ENCODE results near the gene PTBP1.

Gene PTBP1

DNA sequence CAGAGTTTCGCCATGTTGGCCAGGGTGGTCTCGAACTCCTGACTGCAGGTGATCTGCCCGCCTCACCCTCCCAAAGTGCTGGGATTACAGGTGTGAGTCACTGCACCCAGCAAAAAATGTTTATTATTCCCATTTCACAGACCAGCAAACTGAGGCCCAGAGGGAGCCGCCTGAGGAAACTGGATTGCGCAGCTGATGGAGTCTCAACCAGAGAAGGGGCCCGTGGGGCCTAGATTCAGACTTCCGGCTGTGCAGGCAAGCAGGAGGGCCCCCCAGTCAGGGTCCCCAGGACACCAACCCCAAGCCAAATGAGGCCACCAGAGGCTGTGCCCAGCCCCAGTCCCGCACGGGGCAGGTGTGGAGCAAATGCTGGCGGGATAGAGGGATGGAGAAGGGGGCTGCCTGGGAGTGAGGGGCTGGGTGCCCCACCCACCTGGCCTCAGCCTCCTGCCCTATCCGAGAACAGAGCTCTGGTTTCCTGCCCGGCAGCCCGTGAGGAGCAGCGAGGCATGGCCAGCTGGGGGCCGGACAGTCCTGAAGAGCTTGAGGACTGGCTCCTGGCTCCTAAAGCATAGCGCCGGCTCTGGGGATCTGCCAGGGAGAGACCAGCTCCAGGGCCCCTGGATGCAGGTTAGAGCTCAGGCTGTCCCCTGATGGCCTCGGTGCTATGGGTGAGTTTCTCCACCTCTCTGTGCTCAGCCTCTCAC is 24.4 kb upstream of the PTBP1 start:
- no peak for DNase-seq

DNA sequence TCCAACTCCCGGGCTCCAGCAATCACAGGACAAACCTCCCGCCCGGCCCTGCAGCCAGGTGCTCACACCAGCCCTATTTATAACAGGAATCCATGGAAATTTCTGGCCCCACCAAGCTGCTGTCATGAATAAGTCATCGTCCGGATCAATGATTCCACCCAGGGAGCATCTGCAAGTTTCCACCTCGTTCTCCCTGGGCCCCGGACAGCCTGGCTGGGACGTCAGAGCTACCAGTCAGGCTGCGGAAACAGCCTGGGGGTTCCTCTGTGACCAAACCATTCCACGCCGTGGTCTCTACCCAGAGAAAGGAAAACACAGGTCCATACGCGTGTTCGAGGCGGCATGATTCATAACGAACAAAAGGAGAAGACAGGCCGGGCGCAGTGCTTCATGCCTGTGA is 20.7 kb upstream of the PTBP1 start:
- no peak for DNase-seq

DNA sequence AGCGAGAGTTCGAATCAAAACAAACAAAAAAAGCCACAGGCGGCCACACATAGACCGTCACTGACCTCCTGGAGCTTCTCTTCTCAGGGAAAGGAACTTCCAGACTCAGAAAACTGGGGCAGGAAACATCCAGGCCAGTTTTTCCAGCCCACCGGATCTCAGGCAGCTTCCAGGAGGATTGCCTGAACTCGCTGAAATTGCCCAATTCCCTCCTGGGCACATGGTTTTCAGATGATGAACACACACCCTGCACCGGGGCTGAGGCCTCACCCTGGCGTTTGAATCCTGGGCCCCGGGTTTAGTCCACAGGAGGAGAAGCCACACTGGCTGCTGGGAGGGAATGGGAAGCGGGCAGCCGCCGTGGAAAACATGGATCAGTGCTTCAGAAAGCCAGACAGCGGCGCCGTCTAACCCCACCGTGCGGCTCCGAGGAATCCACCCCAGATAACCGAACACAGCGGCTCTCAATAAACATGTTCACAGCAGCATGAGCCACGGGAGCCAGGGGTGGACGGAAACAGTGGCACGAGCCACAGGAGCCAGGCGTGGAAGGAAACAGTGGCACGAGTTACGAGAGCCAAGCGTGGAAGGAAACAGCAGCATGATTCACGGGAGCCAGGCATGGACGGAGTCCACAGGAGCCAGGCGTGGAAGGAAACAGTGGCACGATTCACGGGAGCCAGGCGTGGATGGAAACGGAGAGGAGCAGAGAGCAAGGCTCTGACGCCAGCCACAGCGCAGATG is 18.2 kb upstream of the PTBP1 start:
- DNase-seq: no peak

DNA sequence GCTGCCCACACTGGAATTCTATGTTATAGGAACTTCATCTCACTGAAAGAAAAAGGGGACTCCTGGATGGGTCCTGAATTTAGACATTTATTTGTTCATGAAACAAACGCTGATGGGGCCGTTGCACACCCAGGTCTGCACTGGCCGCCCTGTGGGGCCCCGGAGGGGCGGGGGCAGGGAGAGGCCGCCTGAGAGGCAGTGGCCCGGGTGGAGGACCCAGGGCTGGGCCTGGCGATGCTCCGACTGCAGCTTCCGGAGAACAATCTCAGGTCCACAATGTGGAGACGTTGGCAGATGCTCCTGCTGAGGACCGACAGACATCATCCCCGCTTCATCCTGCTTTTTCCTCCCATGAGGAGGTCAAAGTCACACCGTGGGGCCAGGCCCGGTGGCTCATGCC is 16.3 kb upstream of the PTBP1 start:
- no peak for DNase-seq

DNA sequence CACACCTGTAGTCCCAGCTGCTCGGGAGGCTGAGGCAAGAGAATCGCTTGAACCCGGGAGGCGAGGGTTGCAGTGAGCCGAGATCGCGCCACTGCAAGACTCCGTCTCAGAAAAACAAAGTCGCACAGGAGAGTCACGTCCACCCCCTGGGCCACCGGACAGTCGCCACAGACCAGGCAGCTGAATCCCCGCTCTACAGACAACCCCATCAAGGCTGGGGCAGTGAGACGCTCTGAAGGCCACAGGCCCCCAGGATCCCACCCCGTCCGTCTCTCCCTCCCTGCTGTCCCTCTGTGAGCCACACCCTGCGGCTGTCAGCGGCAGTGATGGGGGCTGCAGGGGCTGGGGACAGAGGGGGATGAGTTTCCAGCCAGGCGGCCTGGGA is 15.5 kb upstream of the PTBP1 start:
- DNase-seq: no peak

DNA sequence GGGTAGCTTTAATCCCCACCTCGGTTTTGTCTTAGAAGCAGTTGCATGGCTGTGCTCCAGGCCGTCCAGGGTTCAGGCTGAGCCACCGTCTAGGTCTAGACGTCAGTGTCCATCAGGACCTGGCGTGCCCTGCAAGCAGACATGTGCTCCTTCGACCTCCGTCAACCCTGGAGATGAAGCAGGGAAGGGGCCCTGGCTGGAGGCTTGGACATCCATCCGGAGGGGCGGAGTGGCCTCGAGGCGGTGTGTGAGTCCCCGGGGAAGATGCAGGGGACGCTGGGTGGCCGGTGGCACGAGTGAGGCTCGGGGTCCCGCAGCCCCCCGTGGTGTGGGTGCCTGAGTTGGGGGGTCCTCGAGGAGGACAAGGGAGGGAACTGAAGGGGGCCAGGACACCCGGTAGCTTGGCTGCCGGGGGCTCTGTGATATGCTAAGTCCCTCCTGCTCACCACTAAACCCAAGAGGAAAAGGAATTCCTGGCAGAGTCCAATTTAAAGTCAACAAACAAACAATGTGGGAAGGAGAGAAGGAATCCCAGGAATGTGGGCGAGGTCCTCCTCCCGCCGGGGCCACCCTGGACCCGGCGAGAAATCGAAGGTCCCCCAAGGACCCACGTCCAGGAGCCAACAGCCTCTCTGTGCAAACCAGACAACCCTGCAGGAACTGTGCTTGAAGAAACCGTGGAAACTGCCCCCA is 14.9 kb upstream of the PTBP1 start:
- DNase-seq: no peak

DNA sequence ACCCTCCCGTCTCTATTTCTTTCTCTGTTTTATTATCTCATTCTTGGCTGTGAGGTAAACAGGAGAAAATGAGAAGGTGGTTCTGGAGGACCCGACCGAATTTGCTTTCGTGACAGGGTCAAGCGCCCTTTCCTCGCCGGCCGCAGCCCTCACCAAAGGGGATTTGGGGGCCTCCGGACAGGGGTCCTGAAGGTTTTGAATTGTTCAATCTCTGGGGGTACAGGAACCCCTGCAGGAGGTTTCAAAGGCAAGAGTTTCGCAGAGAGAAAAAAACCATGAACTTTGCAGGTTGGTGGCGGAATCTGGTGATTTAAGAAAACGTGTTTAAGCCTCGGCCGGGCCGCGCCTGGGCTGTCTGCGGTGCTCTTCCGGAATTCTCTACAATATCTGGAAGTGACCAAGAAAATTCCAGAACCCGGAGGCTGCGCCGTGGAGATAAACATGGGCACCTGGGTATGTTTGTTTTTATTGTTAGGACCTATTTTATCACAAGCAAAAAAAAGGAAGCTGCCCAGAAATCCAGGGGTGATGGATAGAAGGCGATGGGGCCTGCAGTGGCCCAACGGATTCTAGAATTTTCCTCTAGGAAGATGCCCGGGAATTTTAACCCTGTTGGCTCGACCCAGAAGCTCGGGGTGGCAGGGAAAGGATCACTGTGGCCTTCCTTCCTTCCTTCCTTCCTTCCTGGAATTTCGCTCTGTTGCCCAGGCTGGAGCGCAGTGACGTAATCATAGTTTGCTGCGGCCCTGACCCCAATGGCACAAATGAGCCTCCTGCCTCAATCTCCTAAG is 14.2 kb upstream of the PTBP1 start:
- no peak for DNase-seq

DNA sequence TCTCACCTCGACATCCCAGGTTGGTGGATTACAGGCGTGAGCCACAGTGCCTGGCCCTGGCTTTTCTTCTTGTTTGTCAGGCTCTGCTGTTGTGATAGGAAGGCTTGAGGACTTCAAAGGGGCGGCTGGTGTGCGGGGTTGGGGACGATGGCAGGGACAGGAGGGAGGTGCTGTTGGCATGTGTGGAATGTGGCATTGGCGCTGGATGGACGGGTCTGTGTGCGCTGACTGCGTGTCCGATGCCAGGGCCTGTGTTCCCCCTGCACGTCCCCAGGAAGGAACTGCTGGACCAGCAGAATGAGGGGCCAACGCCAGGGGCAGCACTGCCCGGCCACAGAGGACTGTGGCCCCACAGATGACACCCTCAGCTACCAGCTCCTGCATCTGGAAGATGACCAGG is 12.7 kb upstream of the PTBP1 start:
- no peak for DNase-seq

DNA sequence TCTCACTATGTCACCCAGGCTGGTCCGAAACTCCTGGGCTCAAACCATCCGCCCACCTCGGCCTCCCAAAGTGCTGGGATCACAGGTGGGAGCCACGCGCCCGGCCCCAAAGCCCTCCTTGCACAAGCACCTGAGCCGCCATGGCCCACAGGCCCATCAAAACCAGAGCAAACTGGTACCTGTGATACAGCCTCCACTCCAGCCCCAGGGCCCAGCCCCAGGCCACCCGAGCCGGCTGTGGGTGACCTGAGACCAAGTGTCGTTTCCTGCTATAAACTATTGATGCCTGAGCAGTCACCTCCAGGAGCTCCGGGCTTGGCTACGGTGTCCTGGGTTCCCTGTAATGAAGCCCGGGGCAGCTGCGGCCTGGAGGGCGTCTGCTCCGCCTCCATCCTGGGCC is 9.7 kb upstream of the PTBP1 start:
- no peak for DNase-seq

DNA sequence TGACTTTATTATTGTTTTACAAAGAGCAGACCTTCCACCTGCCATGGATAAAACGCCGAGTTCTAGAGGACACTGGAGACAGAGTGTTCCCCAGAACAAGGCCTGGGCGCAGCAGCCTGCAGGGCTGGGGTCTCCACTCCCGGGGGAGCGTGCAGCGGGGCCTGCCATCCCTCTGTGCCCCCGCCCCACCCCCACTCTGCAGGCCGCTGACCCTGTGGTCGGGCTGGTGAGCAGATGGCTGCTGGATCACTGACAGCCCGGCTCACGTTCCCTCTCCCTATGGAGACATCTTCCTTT is 8.6 kb upstream of the PTBP1 start:
- no peak for DNase-seq

DNA sequence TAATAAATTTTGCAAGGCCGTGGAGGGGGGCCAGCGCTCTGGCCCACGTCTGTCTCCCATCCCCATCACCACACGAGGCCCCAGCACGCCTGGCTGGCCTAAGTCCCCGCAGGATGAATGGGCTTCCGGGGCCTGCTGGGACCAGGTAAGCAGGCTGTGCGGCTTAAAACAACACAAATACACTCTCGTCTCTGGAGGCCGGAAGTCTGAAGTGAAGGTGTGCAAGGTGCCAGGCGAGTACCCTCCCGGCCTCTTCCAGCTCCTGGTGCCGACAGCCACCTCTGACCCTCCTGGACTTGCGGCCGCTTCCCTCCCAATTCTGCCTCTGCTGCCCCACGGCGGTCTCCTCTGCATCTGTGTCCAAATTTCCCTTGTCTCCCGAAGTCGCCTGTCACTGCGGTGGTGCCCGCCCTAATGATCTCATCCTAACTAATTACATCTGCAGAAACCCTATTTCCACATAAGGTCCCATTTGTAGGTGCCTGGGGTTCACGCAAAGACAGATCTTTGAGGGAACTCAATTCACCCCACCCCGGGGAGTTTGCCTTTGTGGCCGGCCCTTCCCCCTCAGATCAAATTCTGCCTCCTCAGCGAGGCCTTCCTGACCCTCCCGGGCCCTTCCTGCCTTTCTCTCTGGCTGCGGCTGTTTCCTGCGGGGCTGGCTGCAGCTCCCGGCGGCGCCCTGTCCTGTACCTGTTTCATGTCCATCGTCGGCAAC is 8.1 kb upstream of the PTBP1 start:
- DNase-seq: no peak

DNA sequence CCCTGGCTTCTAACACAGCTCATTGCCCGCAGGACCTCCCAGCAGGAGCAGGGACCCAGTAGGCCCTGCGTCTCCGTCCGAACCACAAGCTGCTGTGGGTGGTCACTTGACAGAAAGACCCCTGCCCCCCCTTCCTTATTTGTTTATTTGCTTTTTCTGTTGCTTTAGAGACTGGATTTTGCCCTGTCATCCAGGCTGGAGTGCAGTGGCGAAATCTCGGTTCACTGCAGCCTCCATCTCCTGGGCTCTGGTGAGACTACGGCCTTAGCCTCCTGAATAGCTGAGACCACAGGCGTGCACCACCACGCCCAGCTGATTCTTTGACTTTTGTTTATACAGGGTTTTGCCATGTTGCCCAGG is 7.6 kb upstream of the PTBP1 start:
- DNase-seq: no peak

DNA sequence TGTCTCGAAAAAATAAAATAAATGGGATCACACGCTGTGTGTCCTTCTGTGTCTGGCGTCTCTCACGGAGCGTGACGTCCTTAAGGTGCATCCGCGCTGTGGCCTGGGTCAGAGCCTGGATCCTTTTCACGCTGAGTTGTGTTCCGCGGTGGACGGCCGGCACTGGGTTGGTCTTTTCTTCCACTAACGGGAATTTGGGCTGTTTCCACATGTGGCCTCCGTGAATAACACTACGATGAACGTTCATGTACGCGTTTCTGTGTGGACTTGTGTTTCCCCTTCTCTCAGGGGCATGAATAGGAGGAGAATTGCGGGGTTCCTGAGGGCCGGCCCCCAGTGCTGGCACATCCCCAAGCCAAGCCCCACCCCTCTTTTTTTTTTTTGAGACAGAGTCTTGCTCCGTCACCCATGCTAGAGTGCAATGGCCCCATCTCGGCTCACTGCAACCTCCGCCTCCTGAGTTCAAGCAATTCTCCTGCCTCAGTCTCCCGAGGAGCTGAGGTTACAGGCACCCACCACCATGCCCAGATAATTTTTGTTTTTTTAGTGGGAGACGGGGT is 6.2 kb upstream of the PTBP1 start:
- no peak for DNase-seq

DNA sequence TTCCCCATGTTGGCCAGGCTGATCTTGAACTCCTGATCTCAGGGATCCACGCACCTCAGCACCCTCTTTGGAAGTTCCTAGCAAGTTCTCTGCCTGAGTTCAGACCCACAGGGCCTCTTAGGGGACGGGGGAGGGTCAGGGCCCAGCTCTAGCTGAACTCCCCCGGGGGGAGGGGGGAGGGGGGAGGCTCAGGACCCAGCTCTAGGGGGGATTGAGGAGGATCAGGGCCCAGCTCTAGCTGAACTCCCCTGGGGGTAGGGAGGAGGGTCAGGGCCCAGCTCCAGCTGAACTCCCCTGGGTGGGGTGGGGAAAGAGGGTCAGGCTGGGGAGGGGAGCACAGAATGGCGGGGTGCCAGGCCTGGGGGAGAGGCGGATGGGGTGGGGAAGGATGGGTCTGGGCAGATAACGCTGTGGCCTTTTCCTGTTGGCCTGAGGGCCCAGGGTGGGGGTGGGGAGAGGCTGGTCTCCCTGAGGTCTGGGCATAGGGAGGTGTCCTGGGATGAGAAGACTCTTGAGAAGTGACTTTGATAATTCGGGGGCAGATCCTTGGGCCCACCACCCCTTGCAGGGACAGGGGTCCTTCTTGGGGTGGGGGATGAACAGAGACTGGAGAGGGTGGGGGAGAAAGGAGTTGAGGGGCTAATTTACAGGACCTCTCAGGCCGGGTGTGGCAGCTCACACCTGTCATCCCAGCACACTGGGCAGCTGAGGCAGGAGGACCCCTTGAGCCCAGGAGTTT is 5.5 kb upstream of the PTBP1 start:
- no peak for DNase-seq

DNA sequence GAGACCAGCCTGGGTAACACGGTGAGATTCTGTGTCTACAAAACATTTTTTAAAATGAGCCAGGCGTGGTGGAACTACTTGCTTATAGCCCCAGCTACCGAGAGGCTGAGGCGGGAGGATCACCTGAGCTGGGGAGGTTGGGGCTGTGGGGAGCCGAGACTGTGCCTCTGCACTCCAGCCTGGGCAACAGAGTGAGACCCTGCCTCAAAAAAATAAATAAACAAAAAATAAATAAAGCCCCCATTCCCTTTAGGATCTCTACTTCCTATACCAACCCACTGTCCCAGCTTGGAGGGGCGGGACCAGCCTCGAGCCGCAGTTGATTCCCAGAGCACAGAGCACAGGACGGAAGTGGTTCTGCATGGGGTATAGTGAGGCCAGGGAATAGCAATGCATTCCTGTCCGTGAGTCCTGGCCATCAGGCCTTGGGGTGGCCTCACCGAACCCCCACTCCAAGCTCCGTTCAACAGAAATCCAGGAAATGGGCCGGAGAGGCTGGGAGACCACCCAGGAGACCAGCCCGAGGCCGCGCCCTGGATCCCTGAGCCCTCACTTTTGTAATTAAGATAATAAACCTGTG is 4.9 kb upstream of the PTBP1 start:
- no peak for DNase-seq

DNA sequence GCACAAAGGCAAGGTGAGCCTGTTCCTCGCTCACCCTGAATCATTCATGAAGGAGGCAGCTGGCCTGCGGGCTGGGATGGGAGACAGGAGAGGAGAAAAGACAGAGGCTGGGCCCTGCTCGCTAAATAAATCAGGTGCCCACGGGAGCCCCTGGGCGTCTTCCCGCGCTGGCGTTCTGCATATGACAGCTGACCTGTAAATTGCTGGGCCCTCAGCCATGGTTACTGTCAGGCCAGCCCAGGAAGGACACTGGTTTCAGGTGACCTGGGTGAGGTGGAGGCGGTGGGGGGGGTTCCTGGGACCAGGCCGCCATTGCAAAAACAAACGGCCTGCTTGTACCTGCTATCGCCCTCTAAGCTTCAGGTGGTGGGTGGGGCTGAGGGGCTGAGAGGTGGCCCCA is 3.4 kb upstream of the PTBP1 start:
- no peak for DNase-seq

DNA sequence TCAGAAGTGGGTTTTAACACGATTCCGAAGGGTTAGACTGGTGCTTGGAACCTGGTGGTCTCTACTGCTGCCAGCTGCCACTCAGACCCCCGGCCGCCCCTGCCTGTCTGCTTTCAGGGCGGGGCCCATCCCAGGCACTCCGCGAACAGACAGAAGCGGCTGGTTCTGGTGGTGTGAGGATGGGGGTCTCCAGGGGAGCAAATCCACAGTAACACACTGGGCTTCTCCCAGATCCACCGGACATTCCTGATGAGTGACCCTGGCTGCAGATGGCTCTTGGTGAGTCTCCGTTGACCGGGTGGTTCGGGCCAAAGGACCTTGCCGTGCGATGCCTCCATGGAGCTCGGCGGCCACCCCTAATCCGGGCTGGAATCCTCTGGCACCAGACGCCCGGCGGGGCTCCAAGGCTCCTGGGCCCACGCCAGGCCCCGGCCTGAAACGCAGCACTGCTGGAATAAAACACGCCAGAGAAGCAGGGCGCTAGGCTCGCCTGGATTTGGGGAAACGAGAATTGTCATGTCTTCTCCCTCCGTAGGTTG is 2.1 kb upstream of the PTBP1 start:
- no peak for DNase-seq

DNA sequence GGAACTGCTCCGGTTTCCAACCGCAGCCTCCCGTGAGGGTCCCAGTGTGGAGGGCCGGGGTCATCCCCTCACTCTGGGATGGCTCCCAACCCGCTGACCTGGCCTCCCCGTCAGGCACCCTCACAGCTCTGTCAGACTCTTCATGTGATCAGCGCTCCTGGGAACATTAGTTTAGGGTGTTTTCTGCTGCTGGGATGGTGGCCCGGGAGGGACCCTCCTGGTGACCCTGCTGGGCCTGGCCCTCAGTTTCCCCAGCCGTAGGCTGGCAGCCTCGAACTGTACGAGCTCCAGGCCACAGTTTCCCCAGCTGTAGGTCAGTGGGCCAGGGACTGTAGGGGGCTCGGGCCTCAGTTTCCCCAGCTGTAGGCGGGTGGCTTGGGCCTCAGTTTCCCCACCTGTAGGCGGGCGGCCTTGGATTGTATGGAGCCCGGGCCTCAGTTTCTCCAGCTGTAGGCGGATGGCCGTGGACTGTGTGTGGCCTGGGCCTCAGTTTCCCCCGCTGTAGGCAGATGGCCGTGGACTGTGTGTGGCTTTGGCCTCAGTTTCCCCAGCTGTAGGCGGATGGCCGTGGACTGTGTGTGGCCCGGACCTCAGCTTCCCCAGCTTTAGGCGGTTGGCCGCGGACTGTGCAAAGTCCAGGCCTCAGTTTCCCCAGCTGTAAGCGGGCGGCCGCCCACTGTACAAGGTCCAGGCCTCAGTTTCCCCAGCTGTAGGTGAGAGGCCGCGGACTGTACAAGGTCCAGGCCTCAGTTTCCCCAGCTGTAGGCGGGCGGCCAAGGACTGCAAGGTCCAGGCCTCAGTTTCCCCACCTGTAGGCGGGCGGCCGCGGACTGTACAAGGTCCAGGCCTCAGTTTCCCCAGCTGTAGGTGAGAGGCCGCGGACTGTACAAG is 1.3 kb upstream of the PTBP1 start:
- no peak for DNase-seq

DNA sequence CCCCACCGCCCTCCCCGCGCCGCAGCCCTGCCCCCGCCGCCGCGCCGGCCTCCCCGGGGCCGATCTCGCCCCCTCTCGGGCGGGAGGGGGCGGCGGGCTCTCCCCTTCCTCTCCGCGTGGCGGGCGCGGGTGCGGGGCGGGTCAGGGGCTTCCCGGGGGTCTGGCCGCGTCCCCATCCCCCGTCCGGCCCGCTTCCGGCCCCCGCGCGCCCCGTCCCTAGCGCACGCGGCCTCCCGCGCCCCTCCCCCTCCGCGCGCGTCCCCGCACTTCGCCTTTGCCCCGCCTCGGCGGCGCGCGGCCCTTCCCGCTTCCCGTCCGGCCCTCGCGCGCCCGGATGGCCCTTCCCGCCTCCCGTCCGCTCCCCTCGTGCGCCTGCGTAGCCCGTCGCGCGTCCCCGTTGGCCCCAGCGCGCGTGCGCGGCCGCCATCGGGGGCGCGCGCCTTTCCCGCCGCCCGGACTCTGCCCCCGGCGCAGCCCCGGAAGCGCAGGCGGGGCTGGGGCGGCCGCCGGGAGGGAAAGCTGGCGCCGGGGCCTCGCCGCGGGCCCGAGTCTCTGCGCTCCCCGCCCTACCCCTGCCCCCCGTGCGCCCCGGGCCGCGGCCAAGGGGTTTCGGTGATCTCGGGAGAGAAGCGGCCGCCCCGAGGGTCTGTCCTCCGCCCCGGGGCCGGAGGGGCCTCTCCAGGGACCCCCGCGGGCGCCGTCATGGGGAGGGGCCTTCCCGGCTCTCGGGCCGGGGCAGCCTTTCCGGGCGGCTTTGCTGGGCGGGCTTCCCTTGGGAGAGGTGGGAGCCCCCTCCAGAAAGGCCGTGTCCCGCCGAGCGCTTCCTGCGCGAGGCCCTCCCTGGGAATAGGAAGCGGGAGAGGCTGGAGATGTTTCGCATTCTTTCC is 519 bp downstream of the PTBP1 start:
- DNase-seq: peak; percentile 77

Measured in NCI-H1105 treated with DMSO at 0.1 percent for 48 hours (cell line).